ENCODE measurements around the gene S100A3. TPM values are rescaled to one million over a fixed set of nuclear protein-coding genes. Genes with fewer than 3 reads are reported as not detected.
"Not testable (repeated sequence)": the region's sequence is repeated elsewhere in the genome, so short reads cannot be mapped to it uniquely, and the experiment has no call there.

Gene S100A3
- total RNA-seq, 1 donor from 2014 or later: 0.49 TPM

GRCh38 chr1:153572569-153573015 is 23.5 kb upstream of the S100A3 start:
- intact Hi-C loops (cut with DNase I): loop anchor here (5.0 to 10.0 kb wide), 4 partner anchors 40 to 182 kb away; partner anchors contain the start of genes ILF2, S100A16 and SNAPIN
- DNase-seq (ENCODE audit: missing footprints) (peak; percentile 88), ATAC-seq (peak; percentile 91)

- ATAC-seq: no peak
- DNase-seq (ENCODE audit: missing footprints): no peak
- intact Hi-C loops (cut with DNase I): loop anchor here (5.0 to 10.0 kb wide), 4 partner anchors 41 to 183 kb away; partner anchors contain the start of genes ILF2, S100A16 and SNAPIN
These were observed 22.6 kb upstream of the S100A3 start for GRCh38 chr1:153571706-153572105.

GRCh38 chr1:153570874-153571273 is 21.8 kb upstream of the S100A3 start:
- ATAC-seq: no peak
- DNase-seq (ENCODE audit: missing footprints): no peak
- intact Hi-C loops (cut with DNase I): loop anchor here (5.0 to 10.0 kb wide), 4 partner anchors 41 to 184 kb away; partner anchors contain the start of genes ILF2, S100A16 and SNAPIN

GRCh38 chr1:153569465-153569864 is 20.4 kb upstream of the S100A3 start:
- intact Hi-C loops (cut with DNase I): loop anchor here (5.0 kb wide), 2 partner anchors 63 to 207 kb away; partner anchors contain the start of gene CHTOP
- ATAC-seq: no peak
- DNase-seq (ENCODE audit: missing footprints): no peak

GRCh38 chr1:153568367-153569099 is 19.5 kb upstream of the S100A3 start:
- ATAC-seq (peak; percentile 34), DNase-seq (ENCODE audit: missing footprints) (peak; percentile 94)
- intact Hi-C loops (cut with DNase I): loop anchor here (1.0 to 5.0 kb wide), 4 partner anchors 35 to 206 kb away; partner anchors contain the start of gene CHTOP

- ATAC-seq (no peak), DNase-seq (ENCODE audit: missing footprints) (no peak)
- intact Hi-C loops (cut with DNase I): loop anchor here (1.0 to 5.0 kb wide), 5 partner anchors 17 to 205 kb away; partner anchors contain the start of gene CHTOP
These were observed 18.7 kb upstream of the S100A3 start for GRCh38 chr1:153567621-153568366.

GRCh38 chr1:153566414-153567371 is 17.6 kb upstream of the S100A3 start:
- DNase-seq (ENCODE audit: missing footprints): peak; percentile 97
- ATAC-seq: peak; percentile 90
- intact Hi-C loops (cut with DNase I): loop anchor here (2.0 to 5.0 kb wide), 3 partner anchors 16 to 204 kb away; partner anchors contain the start of gene CHTOP

GRCh38 chr1:153565529-153566374 is 16.7 kb upstream of the S100A3 start, which contains the start of gene S100A2:
Gene S100A2, minus strand, starts transcription at chr1:153565844. Its CDS starts 1,967 bp downstream, at chr1:153563877.
- ATAC-seq (peak; percentile 38), DNase-seq (ENCODE audit: missing footprints) (peak; percentile 74)
- intact Hi-C loops (cut with DNase I): loop anchor here (2.0 to 5.0 kb wide), 3 partner anchors 15 to 203 kb away; partner anchors contain the start of gene CHTOP

- intact Hi-C loops (cut with DNase I): no loop called here
- ATAC-seq: no peak
- no peak for DNase-seq (ENCODE audit: missing footprints)
These were observed 14.9 kb upstream of the S100A3 start for GRCh38 chr1:153563991-153564390.

- intact Hi-C loops (cut with DNase I): no loop called here
- DNase-seq (ENCODE audit: missing footprints): no peak
- no peak for ATAC-seq
These were observed 14.4 kb upstream of the S100A3 start for GRCh38 chr1:153563483-153563901.

- DNase-seq (ENCODE audit: missing footprints); ATAC-seq; intact Hi-C loops (cut with DNase I): not testable (repeated sequence)
These were observed 13.0 kb upstream of the S100A3 start for GRCh38 chr1:153562021-153562420.

GRCh38 chr1:153561466-153561985 is 12.5 kb upstream of the S100A3 start:
- intact Hi-C loops (cut with DNase I): no loop called here
- DNase-seq (ENCODE audit: missing footprints) (no peak), ATAC-seq (no peak)

GRCh38 chr1:153560771-153561465 is 11.9 kb upstream of the S100A3 start:
- no peak for DNase-seq (ENCODE audit: missing footprints)
- intact Hi-C loops (cut with DNase I): no loop called here
- ATAC-seq: no peak

- intact Hi-C loops (cut with DNase I): no loop called here
- ATAC-seq (no peak), DNase-seq (ENCODE audit: missing footprints) (no peak)
These were observed 11.2 kb upstream of the S100A3 start for GRCh38 chr1:153560241-153560640.

- intact Hi-C loops (cut with DNase I): no loop called here
- ATAC-seq (no peak), DNase-seq (ENCODE audit: missing footprints) (no peak)
These were observed 8.8 kb upstream of the S100A3 start for GRCh38 chr1:153557877-153558276.

GRCh38 chr1:153556348-153556747 is 7.3 kb upstream of the S100A3 start:
- intact Hi-C loops (cut with DNase I): no loop called here
- ATAC-seq (no peak), DNase-seq (ENCODE audit: missing footprints) (no peak)
